GM18870 (cell line): ENCODE measurements around the gene TMEM164.

ENCODE experiments used
- ATAC-seq: cut with Tn5 transposase; IDR thresholded peaks from one replicate; pipeline ENCODE4 v1.9.1; 2021; ENCODE audit warnings: moderate library complexity; ENCODE audit not compliant: unreplicated experiment

Gene TMEM164

DNA sequence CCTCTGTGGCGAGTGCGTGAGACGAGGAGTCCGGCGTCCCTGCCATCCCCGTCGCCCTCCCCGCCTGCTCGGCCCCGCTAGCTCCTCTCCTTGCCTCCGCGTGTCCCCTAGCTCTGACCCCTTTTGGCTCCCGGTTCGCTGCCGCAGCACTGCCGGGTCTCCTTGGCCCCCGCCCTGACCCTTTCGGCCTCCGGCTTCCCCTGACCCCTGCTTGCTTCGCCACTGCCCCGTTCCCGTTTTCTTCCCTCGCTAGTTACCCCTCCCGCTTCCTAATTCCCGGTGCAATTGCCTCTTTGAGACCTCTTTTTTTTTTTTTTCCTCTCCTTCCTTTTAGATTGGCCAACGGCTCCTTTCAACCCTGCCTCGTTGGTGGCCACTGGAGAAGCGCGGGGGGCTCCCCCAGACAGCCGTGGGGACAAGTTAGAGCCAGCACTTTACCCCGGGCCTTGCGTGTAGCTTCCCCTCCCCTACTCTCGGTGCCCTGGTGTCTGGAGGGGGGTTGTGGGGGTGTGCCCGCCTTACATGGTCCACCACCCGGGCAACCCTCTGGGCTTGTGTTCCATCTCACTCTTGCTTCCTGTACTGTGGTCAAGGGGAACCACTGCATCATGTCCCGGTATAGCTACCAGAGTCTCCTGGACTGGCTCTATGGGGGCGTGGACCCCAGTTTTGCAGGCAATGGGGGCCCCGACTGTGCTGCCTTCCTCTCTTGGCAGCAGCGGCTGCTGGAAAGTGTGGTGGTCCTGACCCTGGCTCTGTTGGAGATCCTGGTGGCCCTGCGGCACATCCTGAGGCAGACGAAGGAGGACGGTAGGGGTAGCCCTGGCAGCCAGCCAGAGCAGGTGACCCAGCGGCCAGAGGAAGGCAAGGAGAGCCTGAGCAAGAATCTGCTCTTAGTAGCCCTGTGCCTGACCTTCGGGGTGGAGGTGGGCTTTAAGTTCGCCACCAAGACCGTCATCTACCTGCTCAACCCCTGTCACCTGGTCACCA is 548 bp downstream of the TMEM164 start:
- peak; percentile 20 for ATAC-seq

DNA sequence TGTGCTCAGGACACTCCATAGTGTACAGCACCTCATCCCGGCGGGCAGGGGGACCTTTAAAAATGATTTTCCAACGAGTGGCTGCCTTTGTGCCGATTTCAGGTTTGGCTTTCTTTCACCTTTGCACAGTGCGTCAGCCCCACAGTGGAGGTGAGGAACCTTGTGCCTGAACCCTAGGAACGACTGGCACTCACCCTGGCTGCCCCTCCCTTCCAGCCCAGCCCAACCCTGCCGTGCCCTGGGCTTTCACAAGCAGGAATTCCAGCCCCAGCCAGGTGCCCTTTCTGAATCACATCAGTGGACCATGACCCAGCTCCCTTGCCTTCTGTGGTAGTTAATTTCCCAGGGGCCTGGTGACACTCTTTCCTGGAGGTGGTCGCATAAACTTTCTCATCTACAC is 1.3 kb downstream of the TMEM164 start:
- ATAC-seq: no peak

DNA sequence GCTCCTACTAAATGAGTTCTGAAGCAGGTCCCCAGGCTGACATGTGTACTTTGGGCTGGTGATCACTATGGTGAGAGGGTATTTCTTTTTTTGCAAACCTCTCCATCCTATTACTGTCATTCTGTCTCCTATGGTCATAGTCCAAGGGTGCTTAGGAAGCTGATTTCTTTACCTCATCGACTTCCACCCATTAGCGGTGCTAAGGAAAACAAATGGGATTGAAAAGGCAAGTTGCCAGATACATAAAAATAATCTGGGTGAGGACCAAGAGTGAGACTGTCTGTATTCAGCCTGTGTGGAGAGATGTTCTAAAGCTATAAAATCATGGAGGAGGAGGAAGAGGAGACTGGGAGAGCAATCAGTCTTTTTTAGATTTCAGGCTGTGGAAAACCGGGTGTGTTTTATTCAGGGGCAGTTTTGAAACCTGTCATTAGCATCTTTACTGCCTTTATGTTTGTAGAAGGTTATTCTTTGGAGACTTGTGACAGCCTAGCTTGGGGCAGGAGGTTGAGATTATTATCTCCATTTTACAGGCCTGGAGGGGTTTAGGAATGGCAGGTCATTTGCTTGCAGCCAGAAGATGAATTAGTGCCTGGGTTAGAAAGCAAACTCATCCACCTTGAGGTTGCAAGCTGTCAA is 1.9 kb downstream of the TMEM164 start:
- no peak for ATAC-seq

DNA sequence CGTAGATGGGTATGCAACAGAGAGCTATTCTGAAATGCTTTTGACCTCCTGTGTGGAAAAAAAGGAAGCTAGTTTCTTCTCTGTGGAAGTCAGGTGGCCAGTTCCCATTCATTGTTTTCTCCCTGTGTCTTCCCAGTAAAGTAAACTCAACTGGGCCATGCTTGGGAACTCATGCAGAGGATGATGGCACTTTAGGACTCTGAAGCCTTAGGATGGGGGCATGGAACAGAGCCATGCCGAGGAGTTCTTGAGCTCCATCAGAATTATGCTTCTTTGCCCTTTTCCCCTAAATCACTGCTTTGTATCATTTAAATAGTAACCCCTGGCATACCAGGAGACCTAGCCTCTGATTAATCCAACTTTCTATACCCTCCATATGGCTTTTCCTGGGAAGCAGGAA is 3.2 kb downstream of the TMEM164 start:
- no peak for ATAC-seq

DNA sequence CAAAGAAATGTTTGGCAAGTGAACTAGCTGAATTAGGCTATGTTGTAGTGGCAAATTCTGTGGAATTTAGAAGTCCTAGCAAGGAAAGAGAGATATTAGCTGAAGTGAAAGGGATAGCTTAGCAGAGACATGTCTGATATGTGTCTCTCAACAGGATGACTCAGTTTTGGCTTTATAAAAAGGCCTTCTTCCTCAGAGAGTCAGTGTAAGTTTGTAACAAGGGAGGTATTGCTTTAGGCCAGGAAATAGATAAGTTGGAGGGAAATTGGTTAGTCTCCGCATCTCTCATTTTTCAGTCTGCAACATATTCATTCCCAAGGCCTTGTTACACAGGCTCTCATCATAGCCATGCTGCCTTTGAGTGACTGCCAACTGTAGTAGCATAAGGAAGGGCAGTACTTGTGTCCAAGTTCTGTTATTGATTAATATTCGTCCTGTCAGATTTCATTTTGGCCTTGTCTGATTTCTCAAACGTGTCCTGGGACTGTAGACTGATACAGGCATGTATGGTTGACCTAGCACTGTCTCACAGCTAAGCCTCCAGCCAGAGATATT is 4.0 kb downstream of the TMEM164 start:
- no peak for ATAC-seq

DNA sequence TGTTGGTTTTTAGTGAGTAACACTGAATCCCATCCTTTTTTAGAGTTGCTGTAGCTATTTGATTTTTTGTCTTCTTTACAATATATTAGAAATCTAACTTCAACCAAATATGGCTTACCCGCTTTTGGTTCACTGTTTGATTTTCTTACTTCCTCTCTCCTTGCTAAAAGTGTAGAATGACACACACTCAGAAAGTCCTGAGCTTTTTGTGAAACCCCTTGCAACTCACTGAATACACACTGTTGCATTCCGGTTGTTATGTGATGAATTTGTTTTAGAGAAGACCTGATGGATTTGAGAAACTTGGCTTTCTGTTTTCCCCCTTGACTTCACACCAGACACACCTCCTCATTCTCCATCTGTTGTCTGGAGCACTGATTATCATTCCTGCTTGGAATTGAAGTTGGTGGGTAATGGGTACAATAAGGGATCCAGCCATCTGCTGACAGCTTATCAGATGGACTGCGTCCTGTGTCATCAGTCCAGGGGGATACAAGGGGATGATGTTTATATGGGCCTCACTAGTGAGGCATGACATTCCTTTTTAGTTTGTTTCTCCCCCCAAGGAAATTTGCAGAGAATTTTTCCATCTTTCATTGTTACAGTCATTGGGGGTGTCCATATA is 5.2 kb downstream of the TMEM164 start:
- ATAC-seq: no peak

DNA sequence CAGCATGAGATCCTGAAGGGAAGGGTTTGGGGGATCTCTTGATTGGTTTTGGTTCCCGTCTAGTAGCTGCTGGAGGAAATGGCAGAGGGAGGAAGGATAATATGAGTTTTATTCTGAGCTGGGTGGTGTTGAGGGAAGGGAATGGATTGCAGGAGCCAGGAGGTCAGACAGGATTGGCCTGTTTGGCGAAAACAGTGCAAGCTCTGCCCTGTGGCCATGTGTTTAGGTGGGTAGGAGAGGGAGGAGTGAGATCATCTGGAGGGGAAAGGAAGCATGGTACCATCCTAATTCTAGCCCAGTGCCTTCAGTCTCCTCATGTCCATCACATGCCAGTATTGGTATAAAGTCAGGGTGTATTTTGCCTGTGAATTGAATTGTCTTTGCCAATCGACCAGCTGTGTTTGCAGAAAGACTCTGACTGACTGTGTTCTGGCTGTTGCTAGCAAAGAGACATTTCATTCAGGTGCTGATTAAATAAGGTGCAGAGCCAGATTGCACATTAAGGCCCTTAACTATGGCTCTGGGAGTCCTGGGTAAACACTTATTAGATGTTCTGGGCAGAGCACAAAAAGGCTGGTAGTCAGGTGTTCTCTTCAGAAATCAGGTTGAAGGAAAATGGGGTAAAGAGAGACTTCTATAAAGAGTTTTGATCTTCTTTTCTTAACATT is 10.0 kb downstream of the TMEM164 start:
- ATAC-seq: no peak

DNA sequence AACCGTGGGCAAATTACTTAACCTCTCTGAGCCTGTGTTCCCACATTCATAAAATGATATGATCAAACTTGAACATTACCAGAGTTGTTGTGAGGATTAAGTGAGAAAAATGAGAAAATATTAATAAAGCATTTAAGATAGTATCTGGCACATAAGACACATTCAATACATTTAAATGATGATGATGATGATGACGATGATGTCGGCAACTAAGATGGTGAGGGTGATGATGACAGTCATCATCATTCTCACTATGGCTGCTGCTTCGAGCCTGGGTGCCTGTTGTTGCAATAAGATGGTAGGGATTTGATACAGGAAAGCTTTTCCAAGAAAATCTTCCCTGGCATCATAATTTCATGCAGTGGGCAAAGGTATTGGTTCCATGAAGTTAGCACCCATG is 11.1 kb downstream of the TMEM164 start:
- no peak for ATAC-seq

DNA sequence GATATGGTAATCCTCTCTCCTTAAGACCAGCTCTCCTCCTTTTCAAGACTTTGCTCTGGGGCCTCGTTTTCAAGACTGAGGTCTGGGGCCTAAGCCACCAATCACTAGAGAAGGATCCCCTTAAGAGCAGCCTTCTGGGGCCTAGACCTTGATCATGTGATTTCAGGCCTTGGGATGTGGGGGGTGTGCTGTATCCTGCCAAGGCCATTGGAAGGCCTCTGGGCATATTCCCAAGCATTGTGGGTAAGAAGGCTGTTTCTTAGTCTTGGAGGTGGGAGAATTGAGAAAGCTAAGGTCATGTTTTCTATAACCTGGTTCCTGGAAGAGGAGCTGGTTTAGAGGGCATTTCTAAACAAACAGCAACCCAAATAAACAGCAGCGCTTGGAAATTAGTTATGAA is 12.1 kb downstream of the TMEM164 start:
- ATAC-seq: no peak

DNA sequence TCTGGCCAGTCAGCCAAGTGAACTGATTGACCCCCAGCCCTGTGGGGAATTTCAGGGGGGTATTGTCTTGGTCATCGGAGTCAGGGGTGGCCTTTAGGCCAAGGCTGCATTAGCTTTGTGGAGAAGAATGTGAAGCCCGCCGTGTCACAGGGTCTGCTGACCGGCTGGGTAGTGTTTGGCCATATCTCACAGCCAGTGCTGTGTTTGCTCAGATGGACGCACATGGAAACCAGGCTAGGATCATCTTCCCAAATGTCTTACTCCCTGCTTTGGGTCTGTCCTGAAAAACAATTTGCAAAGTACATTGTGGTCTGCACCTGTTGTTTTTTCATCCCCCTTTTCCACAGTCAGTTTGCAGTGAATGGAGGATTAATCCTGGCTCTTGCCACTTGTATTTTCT is 13.0 kb downstream of the TMEM164 start:
- no peak for ATAC-seq

DNA sequence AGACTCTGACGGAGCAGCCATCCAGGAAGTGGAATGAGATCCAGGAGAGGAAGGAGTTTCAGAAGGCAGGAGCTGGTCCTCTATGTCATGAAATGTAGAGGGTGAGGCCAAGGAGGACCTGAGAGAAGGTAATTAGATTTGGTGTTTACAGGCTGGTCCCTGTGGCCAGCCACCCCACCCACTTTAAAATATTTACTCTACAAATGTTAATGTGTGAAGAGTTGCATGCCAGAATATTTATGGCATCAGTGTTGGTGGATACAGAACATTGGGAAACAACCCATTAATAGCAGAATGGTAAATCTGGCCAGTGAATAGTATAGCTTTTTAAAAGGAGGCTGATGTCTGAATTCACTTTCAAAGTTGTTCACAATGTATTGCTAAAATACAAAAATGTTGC is 17.6 kb downstream of the TMEM164 start:
- no peak for ATAC-seq

DNA sequence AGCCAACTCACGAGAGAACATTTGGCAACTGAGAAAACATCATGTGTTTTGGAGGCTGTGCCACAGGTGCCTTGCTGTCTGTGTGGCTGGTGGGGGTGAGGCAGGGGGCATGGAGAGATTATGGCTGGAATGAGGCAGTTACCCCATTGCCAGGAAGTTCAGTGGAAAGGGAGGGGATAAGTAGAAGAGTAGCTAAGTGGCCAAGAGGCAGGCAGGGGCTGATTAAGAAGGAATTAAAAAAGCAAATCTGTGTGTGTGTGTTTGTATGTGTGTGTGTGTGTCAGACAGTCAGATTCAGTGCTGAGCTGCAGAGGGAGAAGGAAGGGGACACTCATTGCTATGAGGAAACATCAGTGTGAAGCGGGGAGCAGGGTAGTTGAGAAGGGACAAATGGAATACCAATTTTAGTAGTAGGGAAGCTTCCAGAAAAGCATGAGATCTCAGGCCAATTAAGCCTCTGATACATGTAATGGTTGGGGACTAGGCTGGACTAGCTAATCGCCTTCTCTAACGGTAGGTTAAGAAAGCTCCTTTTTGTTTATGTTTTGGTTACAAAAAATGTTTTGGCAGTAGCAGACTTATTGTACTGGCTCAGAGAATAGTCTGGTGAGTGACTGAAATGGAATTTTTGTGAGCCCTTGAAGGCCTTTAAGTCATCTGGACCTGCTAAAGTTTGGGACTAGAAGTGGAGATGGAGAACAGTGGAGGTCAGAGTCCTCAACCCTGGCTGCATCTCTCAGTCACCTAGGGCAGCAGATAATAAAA is 18.5 kb downstream of the TMEM164 start:
- ATAC-seq: no peak

DNA sequence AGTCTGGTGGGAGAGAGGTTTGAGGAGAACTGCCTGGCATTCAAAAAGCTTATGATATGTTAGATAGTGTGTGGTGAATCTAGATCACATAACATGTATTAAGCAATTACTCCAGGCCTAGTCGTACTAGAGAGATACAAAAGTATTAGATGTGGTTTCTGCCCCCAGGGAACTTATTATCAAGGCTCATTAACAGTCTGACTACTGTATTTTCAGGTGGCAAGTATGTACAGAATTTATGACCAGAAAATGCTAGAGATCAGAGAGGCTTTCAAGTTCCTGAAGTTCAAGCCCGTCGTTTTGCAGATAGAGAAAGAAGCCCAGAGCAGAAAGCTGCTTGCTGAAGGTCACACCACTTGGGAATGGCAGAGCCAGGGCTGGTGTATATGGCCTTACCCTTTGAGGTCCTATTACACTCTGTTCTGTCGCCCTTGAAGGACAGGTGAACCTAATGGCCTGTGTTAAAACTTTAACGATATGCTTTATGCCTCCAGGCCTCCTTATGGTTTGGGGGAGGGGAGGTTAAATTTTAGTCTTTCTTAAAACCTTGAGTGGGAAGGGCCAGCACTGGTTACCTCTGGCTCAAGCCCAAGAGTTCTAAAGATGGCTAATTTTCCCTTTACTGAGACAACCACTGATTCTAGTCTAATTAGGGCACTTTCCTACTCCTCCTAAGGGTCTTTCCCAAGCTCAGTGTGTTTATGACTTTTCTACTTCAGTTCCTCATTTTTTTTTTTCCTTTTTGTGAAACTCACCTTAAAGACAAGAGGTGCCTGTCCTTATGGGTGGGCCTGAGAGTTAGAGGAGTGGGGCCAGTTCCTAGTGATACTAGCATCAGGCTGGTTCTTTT is 19.9 kb downstream of the TMEM164 start:
- no peak for ATAC-seq

DNA sequence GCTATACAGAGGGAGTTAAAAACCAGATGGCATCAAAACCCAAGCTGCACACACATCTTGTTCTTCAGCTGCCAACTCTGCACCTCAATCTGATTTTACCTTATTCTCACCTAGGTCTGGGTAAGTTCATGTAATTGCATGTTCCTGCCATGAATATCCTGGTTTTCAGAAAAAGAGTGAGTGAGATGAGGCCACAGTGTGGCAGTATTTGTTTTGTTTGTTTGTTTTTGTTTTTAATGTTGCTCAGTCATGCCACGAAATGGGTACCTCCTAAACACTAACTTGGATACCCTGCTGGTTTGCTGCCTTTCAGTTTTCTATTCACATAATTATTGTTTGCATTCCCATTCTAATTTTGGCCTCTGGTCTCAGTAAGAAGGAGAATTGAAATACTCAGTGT is 22.5 kb downstream of the TMEM164 start:
- no peak for ATAC-seq

DNA sequence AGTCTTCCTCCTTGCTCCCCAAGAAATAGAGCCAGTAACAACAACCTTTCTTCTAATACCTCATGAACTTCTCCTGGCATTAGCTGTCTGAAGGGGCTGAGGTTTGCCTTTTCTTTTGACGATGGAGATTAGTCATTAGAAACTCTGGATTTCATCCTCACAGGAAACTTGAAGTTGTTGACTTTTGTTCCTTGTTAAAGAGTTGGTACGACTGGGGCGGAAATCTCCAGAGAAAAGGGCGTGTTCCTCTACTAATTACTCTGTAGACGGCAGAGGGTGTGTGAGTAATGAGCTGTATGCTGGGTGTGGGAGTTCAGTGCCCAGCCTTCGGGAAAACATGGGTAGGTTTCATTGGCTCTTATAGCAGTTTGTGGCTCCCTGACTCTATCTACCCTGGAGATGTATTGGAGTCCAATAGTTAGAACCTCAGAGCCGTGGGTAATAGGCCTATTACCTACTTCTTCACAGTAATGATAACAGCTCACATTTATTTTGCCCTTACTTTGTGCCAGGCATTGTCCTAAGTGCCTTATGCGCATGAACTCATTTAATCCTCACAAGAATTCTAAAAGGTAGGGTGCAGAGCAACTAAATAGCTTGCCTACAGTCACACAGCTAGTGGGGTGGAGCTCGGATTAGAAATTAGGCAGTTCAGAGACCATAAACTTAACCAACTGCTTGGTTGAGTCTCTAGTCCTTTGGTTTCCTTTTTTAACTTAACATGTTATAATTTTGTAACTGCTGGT is 23.4 kb downstream of the TMEM164 start:
- ATAC-seq: no peak

DNA sequence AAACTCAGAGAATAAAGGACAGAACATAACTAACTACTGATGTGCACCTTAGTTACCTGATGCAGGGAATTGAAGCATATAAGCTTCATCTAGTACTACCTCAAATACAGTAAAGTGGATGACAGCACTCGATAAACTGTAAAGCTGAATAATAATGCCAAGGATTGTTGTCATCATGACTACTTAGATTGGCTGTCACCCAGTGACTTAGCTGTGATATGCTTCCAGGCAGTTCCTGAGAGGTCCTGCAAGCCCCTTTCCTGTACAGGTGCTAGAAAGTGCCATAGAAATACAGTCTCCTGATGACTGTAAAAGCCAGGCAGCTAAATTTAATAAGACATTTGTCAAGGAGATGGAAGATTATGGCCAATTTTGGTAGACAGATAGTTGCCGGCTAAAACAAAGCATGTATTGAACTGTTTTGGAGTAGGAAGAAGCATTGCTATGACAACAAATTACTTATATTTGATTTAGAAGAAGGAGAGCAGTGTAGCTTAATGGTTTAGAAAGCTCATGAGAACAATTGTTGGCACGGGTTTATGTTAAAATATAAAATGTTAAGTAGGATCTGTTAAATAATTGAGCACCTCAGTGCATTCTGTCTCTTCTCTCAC is 29.7 kb downstream of the TMEM164 start:
- no peak for ATAC-seq

DNA sequence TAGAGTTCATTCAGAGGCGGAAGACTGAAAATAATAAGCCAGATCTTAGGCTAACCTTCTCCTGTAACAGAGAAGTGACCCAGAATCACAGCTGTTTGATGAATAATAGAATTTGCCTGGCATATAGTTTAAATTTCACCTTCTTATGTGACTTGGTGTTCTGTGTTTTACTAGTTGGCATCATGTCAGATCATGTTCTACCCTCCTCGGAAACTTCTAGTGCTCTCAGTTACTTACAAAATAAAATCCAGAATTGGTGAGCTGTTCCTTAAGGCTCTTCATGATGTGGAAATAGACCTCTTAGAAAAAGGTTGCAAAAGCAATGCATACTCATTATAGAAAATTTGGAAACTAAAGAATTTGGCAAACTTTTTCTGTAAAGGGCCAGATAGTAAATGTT is 31.1 kb downstream of the TMEM164 start:
- no peak for ATAC-seq
